ENCODE measurements around the gene BTBD17.

The BTBD17 gene

GRCh38 chr17:74326506-74326905, 35.2 kb downstream of the BTBD17 start:
- no peaks in the 10 kb centered on the region for H3K27me3 ChIP-seq (ENCODE audit: control insufficient read depth, insufficient read depth, low read length)

GRCh38 chr17:74325743-74326379, 35.8 kb downstream of the BTBD17 start, which contains the start of gene KIF19:
TSS of gene KIF19 (plus strand) at chr17:74326226. CDS start at chr17:74326350, 124 bp downstream.
- peak within 1 kb of the TSS; percentile 66 for H3K4me2 ChIP-seq (ENCODE audit: low read length)
- no peak for TF ChIP-seq CTCF (IDR thresholded peaks at IDR 0.05)
- H3K27me3 ChIP-seq (ENCODE audit: control insufficient read depth, insufficient read depth, low read length): no peaks in the 10 kb centered on the region
- no peaks in the 10 kb centered on the region for H3K79me2 ChIP-seq
- H3K4me3 ChIP-seq (ENCODE audit: low read depth, low read length): peak within 1 kb of the TSS; percentile 33
- no peaks in the 10 kb centered on the region for H3K4me1 ChIP-seq
- H3K36me3 ChIP-seq (ENCODE audit: control insufficient read depth, insufficient read depth, low read length): no peaks in the 10 kb centered on the region
- H3K27ac ChIP-seq: peak within 1 kb of the TSS; percentile 19
- H2AFZ ChIP-seq: peak within 1 kb of the TSS; percentile 53
- no peaks in the 10 kb centered on the region for H3K9me3 ChIP-seq (ENCODE audit: control insufficient read depth, low read length)
- no peak within 1 kb of the TSS for H3K9ac ChIP-seq

More at GRCh38 chr17:74326506-74326905, 35.2 kb downstream of the BTBD17 start:
- Histone ChIP-seq H3K4me1 (no peaks in the 10 kb centered on the region), H2AFZ (peak overlapping the region; percentile 53), H3K9ac (no peak overlapping the region), H3K36me3 (ENCODE audit: control insufficient read depth, insufficient read depth, low read length) (no peaks in the 10 kb centered on the region), H3K27ac (no peak overlapping the region), H3K79me2 (no peaks in the 10 kb centered on the region), H3K4me2 (ENCODE audit: low read length) (peak overlapping the region; percentile 66), H3K4me3 (ENCODE audit: low read depth, low read length) (peak overlapping the region; percentile 33), H3K9me3 (ENCODE audit: control insufficient read depth, low read length) (no peaks in the 10 kb centered on the region)
- no peak for TF ChIP-seq CTCF (IDR thresholded peaks at IDR 0.05)

- Histone ChIP-seq H3K79me2 (no peaks in the 10 kb centered on the region), H3K4me2 (ENCODE audit: low read length) (peak overlapping the region; percentile 66), H3K4me3 (ENCODE audit: low read depth, low read length) (no peak overlapping the region), H3K36me3 (ENCODE audit: control insufficient read depth, insufficient read depth, low read length) (no peaks in the 10 kb centered on the region), H3K27ac (peak overlapping the region; percentile 19), H3K27me3 (ENCODE audit: control insufficient read depth, insufficient read depth, low read length) (no peaks in the 10 kb centered on the region), H3K9me3 (ENCODE audit: control insufficient read depth, low read length) (no peaks in the 10 kb centered on the region), H3K4me1 (no peaks in the 10 kb centered on the region), H2AFZ (peak overlapping the region; percentile 20), H3K9ac (no peak overlapping the region)
- TF ChIP-seq CTCF (IDR thresholded peaks at IDR 0.05): no peak
Observed at GRCh38 chr17:74325376-74325742, 36.3 kb downstream of the BTBD17 start.

- Histone ChIP-seq H3K27ac (no peak overlapping the region), H3K79me2 (no peaks in the 10 kb centered on the region), H3K9ac (no peak overlapping the region), H2AFZ (no peak overlapping the region), H3K27me3 (ENCODE audit: control insufficient read depth, insufficient read depth, low read length) (no peaks in the 10 kb centered on the region), H3K4me2 (ENCODE audit: low read length) (no peak overlapping the region), H3K4me3 (ENCODE audit: low read depth, low read length) (no peak overlapping the region), H3K36me3 (ENCODE audit: control insufficient read depth, insufficient read depth, low read length) (no peaks in the 10 kb centered on the region), H3K4me1 (no peaks in the 10 kb centered on the region), H3K9me3 (ENCODE audit: control insufficient read depth, low read length) (no peaks in the 10 kb centered on the region)
- no peak for TF ChIP-seq CTCF (IDR thresholded peaks at IDR 0.05)
Observed at GRCh38 chr17:74324521-74324920, 37.1 kb downstream of the BTBD17 start.

- Histone ChIP-seq H3K27me3 (ENCODE audit: control insufficient read depth, insufficient read depth, low read length) (no peaks in the 10 kb centered on the region), H3K4me2 (ENCODE audit: low read length) (no peak overlapping the region), H3K9me3 (ENCODE audit: control insufficient read depth, low read length) (no peaks in the 10 kb centered on the region), H3K4me3 (ENCODE audit: low read depth, low read length) (no peak overlapping the region), H3K79me2 (no peaks in the 10 kb centered on the region), H2AFZ (no peak overlapping the region), H3K36me3 (ENCODE audit: control insufficient read depth, insufficient read depth, low read length) (no peaks in the 10 kb centered on the region), H3K9ac (no peak overlapping the region), H3K4me1 (no peaks in the 10 kb centered on the region), H3K27ac (no peak overlapping the region)
- no peak for TF ChIP-seq CTCF (IDR thresholded peaks at IDR 0.05)
Observed at GRCh38 chr17:74318391-74318790, 43.3 kb downstream of the BTBD17 start.

Measured in parathyroid adenoma (tissue), 2 donors.